BLaER1 (cell line): ENCODE results near the gene TEAD1.

Experiments used
- H3K27ac ChIP-seq: shearing (Covaris generic); formaldehyde crosslinking; 2 replicates; pipeline ENCODE4 v1.8.1; 2022
- H3K27me3 ChIP-seq: shearing (Covaris generic); formaldehyde crosslinking; 2 replicates; pipeline ENCODE4 v1.8.1; 2022
- H3K36me3 ChIP-seq: shearing (Covaris generic); formaldehyde crosslinking; 2 replicates; pipeline ENCODE4 v1.8.1; 2022
- H3K4me1 ChIP-seq: shearing (Covaris generic); formaldehyde crosslinking; 2 replicates; pipeline ENCODE4 v1.8.1; 2022
- H3K4me2 ChIP-seq: shearing (Covaris generic); formaldehyde crosslinking; 2 replicates; pipeline ENCODE4 v1.8.1; 2022
- H3K4me3 ChIP-seq: shearing (Covaris generic); formaldehyde crosslinking; 2 replicates; pipeline ENCODE4 v1.8.1; 2022
- H3K9ac ChIP-seq: shearing (Covaris generic); formaldehyde crosslinking; 2 replicates; pipeline ENCODE4 v1.8.1; 2022
- H3K9me3 ChIP-seq: shearing (Covaris generic); formaldehyde crosslinking; 2 replicates; pipeline ENCODE4 v1.8.1; 2022
- H4K20me1 ChIP-seq: shearing (Covaris generic); formaldehyde crosslinking; 2 replicates; pipeline ENCODE4 v1.8.1; 2022
- Cebpa-rat ChIP-seq: shearing (Covaris generic); IDR thresholded peaks from 2 replicates; pipeline ENCODE4 v1.8.1; 2022

The TEAD1 gene

GRCh38 chr11:12906501-12906900 lies 232.3 kb downstream of the TEAD1 start:
- H3K4me2 ChIP-seq, result no peak overlapping the region
- H3K36me3 ChIP-seq, result no peaks in the 10 kb centered on the region
- peaks cover 13% of the 10 kb centered on the region for H3K4me1 ChIP-seq
- no peaks in the 10 kb centered on the region for H3K9me3 ChIP-seq
- no peaks in the 10 kb centered on the region for H3K27me3 ChIP-seq
- no peak overlapping the region for H3K27ac ChIP-seq
- H4K20me1 ChIP-seq, result no peaks in the 10 kb centered on the region
- no peak for TF ChIP-seq Cebpa-rat
- no peak overlapping the region for H3K9ac ChIP-seq
- no peak overlapping the region for H3K4me3 ChIP-seq

DNA sequence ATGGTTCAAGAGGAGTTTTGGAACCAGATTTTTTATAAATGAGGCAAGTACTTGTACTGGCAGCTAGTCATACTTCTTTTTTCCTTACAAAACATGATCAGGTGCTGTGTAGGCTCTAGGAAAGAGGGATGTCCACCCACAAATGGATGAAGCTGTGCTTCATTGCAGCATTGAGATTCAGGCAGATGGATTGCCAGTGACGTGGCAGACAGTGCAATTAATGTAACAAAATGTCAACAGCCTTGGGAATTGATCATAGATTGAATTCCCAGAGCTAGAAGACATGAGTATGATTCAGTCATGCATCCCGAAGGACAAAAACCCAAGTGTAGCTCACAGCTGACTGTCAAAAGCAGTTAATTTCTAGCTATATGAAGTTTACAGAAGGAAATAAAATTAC lies 235.7 kb downstream of the TEAD1 start:
- no peak for TF ChIP-seq Cebpa-rat
- H3K36me3 ChIP-seq, result no peaks in the 10 kb centered on the region
- no peaks in the 10 kb centered on the region for H4K20me1 ChIP-seq
- H3K9ac ChIP-seq, result no peak overlapping the region
- no peak overlapping the region for H3K4me2 ChIP-seq
- H3K4me3 ChIP-seq, result no peak overlapping the region
- no peaks in the 10 kb centered on the region for H3K27me3 ChIP-seq
- no peak overlapping the region for H3K27ac ChIP-seq
- no peaks in the 10 kb centered on the region for H3K9me3 ChIP-seq
- no peaks in the 10 kb centered on the region for H3K4me1 ChIP-seq

- no peak overlapping the region for H3K27ac ChIP-seq
These were observed 240.2 kb downstream of the TEAD1 start for GRCh38 chr11:12914400-12914912.

GRCh38 chr11:12915093-12915492 lies 240.9 kb downstream of the TEAD1 start:
- Histone ChIP-seq H3K27me3 (no peaks in the 10 kb centered on the region), H3K4me3 (no peak overlapping the region), H3K9ac (no peak overlapping the region), H3K27ac (no peak overlapping the region), H3K4me1 (no peaks in the 10 kb centered on the region), H3K9me3 (no peaks in the 10 kb centered on the region), H4K20me1 (no peaks in the 10 kb centered on the region), H3K36me3 (no peaks in the 10 kb centered on the region), H3K4me2 (no peak overlapping the region)
- no peak for TF ChIP-seq Cebpa-rat

More at GRCh38 chr11:12914400-12914912, 240.2 kb downstream of the TEAD1 start:
- no peak overlapping the region for H3K9ac ChIP-seq
- no peak overlapping the region for H3K4me2 ChIP-seq
- no peaks in the 10 kb centered on the region for H3K4me1 ChIP-seq
- TF ChIP-seq Cebpa-rat, result no peak
- no peaks in the 10 kb centered on the region for H3K27me3 ChIP-seq
- H3K9me3 ChIP-seq, result no peaks in the 10 kb centered on the region
- no peaks in the 10 kb centered on the region for H3K36me3 ChIP-seq
- H3K4me3 ChIP-seq, result no peak overlapping the region
- no peaks in the 10 kb centered on the region for H4K20me1 ChIP-seq

- no peaks in the 10 kb centered on the region for H4K20me1 ChIP-seq
- no peak overlapping the region for H3K9ac ChIP-seq
- no peak for TF ChIP-seq Cebpa-rat
- no peak overlapping the region for H3K4me3 ChIP-seq
- H3K9me3 ChIP-seq, result no peaks in the 10 kb centered on the region
- no peaks in the 10 kb centered on the region for H3K4me1 ChIP-seq
- H3K27ac ChIP-seq, result no peak overlapping the region
- no peaks in the 10 kb centered on the region for H3K27me3 ChIP-seq
- no peaks in the 10 kb centered on the region for H3K36me3 ChIP-seq
- H3K4me2 ChIP-seq, result no peak overlapping the region
These were observed 243.6 kb downstream of the TEAD1 start for GRCh38 chr11:12917822-12918221.

DNA sequence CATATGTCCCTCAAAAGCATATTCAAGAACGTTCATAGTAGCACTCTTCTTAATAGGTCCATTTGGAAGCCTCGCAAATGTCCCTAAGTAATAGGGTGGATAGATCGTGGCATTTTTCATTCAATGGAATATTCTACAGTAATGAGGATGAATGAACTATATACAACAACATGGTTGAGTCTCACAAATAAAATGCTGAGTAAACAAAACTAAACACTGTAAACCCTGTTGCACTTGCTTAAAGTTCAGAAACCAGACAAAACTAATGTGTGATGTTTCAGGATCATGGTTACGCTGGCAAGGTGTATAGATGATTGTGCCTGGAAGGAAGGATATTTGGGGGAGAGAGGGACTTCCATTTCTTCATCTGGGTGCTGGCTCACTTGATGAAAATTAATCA lies 244.4 kb downstream of the TEAD1 start:
- Histone ChIP-seq H3K36me3 (no peaks in the 10 kb centered on the region), H3K4me1 (no peaks in the 10 kb centered on the region), H3K4me3 (no peak overlapping the region), H3K4me2 (no peak overlapping the region), H3K27ac (no peak overlapping the region), H3K27me3 (no peaks in the 10 kb centered on the region), H3K9ac (no peak overlapping the region), H3K9me3 (no peaks in the 10 kb centered on the region), H4K20me1 (no peaks in the 10 kb centered on the region)
- no peak for TF ChIP-seq Cebpa-rat

GRCh38 chr11:12922418-12922817 lies 248.2 kb downstream of the TEAD1 start:
- H3K4me2 ChIP-seq, result no peak overlapping the region
- no peaks in the 10 kb centered on the region for H3K36me3 ChIP-seq
- no peak overlapping the region for H3K27ac ChIP-seq
- no peak for TF ChIP-seq Cebpa-rat
- H3K4me3 ChIP-seq, result no peak overlapping the region
- H3K9me3 ChIP-seq, result no peaks in the 10 kb centered on the region
- no peaks in the 10 kb centered on the region for H3K27me3 ChIP-seq
- H3K9ac ChIP-seq, result no peak overlapping the region
- no peaks in the 10 kb centered on the region for H4K20me1 ChIP-seq
- H3K4me1 ChIP-seq, result no peaks in the 10 kb centered on the region

DNA sequence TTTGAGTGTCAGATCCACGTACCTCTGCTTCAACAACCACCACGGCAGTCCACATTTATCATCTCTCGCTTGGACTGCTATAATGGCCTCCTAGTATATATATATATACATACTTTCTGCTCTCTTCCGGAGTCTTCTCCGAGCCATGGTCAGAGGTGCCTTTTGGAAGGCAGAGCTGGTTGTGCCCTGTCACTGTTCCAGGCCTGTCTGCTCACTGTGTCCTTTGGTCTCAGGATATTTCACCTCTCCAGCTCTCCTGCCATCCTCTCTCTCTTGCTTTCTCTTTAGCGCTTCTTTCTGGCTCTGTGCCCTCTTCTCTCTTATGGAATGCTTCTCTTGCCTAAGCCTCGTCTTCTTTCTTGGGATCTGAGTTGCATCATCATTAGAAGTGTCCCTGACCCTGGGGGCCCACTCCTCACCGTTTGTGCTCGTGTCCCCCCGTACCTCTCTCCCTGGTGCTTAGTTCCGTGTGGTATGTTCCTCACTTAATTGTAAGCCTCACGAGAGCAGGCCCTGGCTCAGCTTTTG lies 248.8 kb downstream of the TEAD1 start:
- H3K9me3 ChIP-seq, result no peaks in the 10 kb centered on the region
- no peak overlapping the region for H3K4me3 ChIP-seq
- no peaks in the 10 kb centered on the region for H4K20me1 ChIP-seq
- TF ChIP-seq Cebpa-rat, result no peak
- H3K4me1 ChIP-seq, result no peaks in the 10 kb centered on the region
- H3K36me3 ChIP-seq, result no peaks in the 10 kb centered on the region
- no peaks in the 10 kb centered on the region for H3K27me3 ChIP-seq
- no peak overlapping the region for H3K9ac ChIP-seq
- H3K4me2 ChIP-seq, result no peak overlapping the region
- H3K27ac ChIP-seq, result no peak overlapping the region

GRCh38 chr11:12924650-12925049 lies 250.4 kb downstream of the TEAD1 start:
- H3K4me2 ChIP-seq, result no peak overlapping the region
- no peaks in the 10 kb centered on the region for H3K36me3 ChIP-seq
- H3K9ac ChIP-seq, result no peak overlapping the region
- no peaks in the 10 kb centered on the region for H3K27me3 ChIP-seq
- H4K20me1 ChIP-seq, result no peaks in the 10 kb centered on the region
- no peaks in the 10 kb centered on the region for H3K9me3 ChIP-seq
- no peak overlapping the region for H3K27ac ChIP-seq
- TF ChIP-seq Cebpa-rat, result no peak
- no peak overlapping the region for H3K4me3 ChIP-seq
- no peaks in the 10 kb centered on the region for H3K4me1 ChIP-seq

DNA sequence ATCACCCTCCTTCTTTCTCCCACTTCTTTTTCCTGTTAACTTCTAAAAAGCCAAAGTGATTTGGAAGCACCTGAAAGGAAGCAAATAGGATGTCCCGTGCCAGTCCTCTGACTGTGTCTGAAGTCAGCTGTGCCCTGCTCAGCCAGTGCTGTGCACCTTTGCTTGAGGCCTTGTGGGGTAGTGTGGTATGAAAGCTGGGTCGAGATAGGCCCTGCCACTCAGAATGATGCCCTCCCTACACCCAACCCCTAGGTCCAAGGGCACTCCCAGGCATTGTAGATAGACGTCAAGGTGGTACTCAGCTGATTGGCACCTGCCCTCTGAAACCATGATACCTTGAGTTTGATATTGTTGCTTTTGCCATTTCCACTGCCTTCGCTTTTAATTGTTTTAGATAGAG lies 251.3 kb downstream of the TEAD1 start:
- H4K20me1 ChIP-seq, result no peaks in the 10 kb centered on the region
- no peak overlapping the region for H3K4me2 ChIP-seq
- H3K4me1 ChIP-seq, result no peaks in the 10 kb centered on the region
- no peak overlapping the region for H3K9ac ChIP-seq
- TF ChIP-seq Cebpa-rat, result no peak
- no peaks in the 10 kb centered on the region for H3K9me3 ChIP-seq
- H3K27me3 ChIP-seq, result no peaks in the 10 kb centered on the region
- H3K27ac ChIP-seq, result no peak overlapping the region
- no peaks in the 10 kb centered on the region for H3K36me3 ChIP-seq
- H3K4me3 ChIP-seq, result no peak overlapping the region

DNA sequence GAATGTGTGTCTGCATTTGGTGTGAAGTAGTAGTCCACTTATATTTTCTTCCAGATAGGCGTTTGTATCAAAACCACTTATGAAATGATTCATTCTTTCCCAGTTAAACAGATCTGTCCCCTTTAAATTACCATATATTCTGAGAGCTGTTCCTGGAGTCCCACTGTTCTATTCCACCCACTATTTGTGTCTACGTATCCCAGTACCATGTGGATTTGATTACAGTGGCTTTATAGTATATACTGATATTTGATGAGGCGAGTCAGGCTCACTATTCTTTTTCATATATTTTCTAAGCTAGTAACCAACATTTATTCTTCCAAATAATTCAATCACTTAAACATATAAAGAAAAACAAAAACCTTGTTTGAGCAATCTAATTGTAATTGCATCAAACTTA lies 253.0 kb downstream of the TEAD1 start:
- H3K4me2 ChIP-seq, result no peak overlapping the region
- H3K9ac ChIP-seq, result no peak overlapping the region
- H3K4me3 ChIP-seq, result no peak overlapping the region
- no peaks in the 10 kb centered on the region for H3K4me1 ChIP-seq
- no peak overlapping the region for H3K27ac ChIP-seq
- H3K27me3 ChIP-seq, result no peaks in the 10 kb centered on the region
- H3K9me3 ChIP-seq, result no peaks in the 10 kb centered on the region
- no peaks in the 10 kb centered on the region for H3K36me3 ChIP-seq
- no peak for TF ChIP-seq Cebpa-rat
- H4K20me1 ChIP-seq, result no peaks in the 10 kb centered on the region
